Measurements from ENCODE around the gene CCNJL. TPM values are rescaled to one million over a fixed set of nuclear protein-coding genes. Genes with fewer than 3 reads are reported as not detected.

The CCNJL gene
- total RNA-seq, 1 donor from 2014 or later: not detected

DNA sequence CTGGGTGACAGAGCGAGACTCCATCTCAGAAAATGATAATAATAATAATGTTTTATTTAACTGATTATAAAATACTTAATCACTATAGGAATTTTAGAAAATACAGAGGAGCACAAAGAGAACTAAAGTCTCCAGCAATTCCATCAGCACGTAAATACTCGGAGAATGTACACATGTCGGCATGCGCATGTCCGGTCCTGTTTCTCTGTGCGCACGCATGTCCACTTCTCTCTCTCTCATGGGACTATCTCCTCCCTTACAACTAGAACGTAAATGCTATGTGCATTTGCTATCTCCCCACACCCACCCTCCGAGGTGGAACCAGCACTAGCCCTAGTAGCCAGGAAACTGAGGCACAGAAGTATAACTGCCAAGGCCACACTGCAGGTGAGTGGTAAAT, 19.0 kb downstream of the CCNJL start:
- intact Hi-C loops (cut with micrococcal nuclease): no loop called here

DNA sequence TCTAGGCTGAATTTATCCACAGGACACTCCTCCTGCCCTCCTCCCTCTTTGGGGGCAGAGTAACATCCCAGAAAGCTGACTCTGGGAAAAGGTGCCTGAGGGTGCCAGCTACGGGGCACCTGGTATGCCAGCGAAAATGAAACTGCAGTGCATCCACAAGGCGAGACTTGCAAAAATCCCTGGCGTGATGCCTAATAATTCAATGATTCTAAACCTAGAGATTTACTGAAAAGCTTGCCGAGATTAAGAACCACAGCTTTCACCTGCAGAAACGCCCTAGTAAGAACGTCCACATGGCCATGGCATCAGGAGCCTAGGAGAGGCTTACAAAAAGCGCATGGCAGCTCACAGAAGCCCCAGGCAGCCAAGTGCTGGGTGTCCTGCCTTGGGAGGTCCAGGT, 20.9 kb downstream of the CCNJL start:
- intact Hi-C loops (cut with micrococcal nuclease): no loop called here

DNA sequence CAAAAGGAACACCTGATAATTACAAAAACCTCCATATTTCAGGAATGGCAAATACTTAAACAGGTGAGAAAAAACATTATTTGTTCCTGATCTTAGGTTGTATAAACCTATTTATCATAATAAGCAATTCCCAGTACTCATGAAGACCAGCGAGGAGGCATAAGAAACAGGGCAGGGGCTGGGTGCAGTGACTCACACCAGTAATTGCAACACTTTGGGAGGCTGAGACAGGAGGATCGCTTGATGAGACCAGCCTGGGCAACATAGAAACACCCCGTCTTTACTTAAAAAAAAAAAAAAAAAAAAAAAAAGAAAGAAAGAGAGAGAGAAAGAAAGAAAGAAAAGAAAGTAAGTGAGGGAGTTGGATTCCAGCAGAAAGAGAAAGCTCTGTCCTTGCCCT, 21.6 kb downstream of the CCNJL start:
- intact Hi-C loops (cut with micrococcal nuclease): no loop called here

DNA sequence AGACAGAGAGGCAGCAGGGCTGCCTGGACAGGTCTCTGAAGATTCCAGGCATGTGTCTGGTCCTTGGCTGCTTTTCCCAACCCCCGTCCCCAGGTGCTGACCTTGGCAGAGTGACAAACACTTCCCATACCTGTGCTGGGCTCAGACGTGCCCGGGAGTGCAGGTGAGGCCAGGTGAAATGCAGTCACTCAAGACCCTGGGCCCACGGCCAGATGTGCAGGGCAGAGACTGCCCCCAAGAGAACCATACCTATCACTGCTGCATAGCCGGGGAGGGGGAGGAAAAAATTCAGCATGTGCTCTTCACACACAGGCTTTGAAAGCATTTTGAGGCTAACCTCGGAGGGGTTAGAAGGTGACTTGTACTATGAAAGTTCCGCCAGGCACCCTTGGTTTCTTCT, 22.6 kb downstream of the CCNJL start:
- intact Hi-C loops (cut with micrococcal nuclease): no loop called here

DNA sequence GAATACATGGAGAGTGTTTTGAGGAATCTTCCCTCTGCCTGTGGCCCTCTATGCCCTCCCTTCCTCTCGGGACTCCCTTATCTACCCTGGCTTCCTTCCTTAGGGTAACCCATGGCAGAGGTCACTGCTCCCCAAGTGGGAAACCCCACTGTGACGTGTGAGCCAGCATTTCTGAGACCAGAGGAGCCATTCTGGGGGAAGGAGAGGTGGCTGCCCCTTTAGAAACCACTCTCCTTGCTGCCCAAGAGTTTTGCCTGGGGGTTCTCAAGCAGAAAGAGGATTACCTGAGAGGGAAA, 23.1 kb downstream of the CCNJL start:
- intact Hi-C loops (cut with micrococcal nuclease): no loop called here

DNA sequence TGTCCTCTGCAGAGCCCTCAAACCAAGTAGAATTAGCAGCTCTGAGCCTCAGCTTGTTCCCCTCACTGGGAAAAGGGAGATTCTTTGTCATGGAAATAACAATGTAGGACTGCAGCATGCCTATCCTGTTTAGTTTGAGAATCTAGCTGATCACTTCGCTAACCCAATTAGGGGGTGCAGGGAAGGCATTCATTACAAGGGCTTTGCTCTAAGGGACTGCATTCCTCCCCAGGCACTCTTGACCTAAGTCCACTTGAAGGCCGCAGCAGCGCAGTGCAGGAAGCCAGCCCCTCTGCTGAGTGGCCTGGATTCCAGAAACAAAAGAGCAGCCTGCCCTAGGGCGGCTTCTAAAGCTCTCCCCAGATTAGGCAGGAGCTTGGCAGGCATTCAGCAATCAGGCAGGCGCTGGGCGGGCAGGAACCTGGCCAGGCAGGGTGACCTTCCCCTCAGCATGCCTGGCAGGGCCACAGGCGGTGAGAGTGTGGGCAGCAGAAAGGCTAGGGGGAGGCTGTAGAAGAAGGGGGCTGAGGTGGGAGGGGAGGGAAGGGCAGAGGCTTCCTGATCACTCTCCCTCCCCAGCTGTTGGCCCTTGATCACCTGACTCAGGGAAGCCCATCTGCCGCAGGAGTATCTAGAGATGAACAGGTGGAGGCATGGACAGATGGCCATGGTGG, 24.8 kb downstream of the CCNJL start:
- intact Hi-C loops (cut with micrococcal nuclease): no loop called here

- intact Hi-C loops (cut with micrococcal nuclease): no loop called here
Observed at GRCh38 chr5:160286947-160287346, 25.4 kb downstream of the CCNJL start.

DNA sequence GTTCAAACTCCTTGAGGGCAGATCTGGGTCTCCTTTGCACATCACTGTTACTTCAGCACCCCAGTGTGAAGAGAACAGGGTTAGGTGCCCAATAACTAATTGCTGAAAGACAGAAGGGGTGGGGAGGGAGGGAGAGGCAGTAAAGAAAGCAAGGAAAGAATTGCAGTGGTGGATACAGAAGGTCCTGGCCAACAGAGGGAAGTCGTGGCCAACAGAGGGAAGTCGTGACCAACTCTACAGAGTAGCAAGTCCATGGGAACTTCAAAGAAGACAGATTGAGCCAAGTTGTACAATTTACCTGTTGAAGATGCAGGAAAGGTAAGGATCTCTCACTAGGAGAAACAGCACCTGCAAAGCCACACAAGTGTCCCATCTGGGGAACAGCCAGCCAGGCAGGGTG, 27.0 kb downstream of the CCNJL start:
- intact Hi-C loops (cut with micrococcal nuclease): no loop called here

- intact Hi-C loops (cut with micrococcal nuclease): no loop called here
Observed at GRCh38 chr5:160284291-160284873, 28.0 kb downstream of the CCNJL start.

- intact Hi-C loops (cut with micrococcal nuclease): no loop called here
Observed at GRCh38 chr5:160281275-160281674, 31.1 kb downstream of the CCNJL start.

- intact Hi-C loops (cut with micrococcal nuclease): no loop called here
Observed at GRCh38 chr5:160280384-160281095, 31.8 kb downstream of the CCNJL start.

GRCh38 chr5:160278343-160278742, 34.0 kb downstream of the CCNJL start:
- intact Hi-C loops (cut with micrococcal nuclease): no loop called here

GRCh38 chr5:160274483-160274931, 37.9 kb downstream of the CCNJL start:
- intact Hi-C loops (cut with micrococcal nuclease): no loop called here

- intact Hi-C loops (cut with micrococcal nuclease): no loop called here
Observed at GRCh38 chr5:160272889-160273288, 39.5 kb downstream of the CCNJL start.

GRCh38 chr5:160272264-160272663, 40.1 kb downstream of the CCNJL start:
- intact Hi-C loops (cut with micrococcal nuclease): no loop called here

DNA sequence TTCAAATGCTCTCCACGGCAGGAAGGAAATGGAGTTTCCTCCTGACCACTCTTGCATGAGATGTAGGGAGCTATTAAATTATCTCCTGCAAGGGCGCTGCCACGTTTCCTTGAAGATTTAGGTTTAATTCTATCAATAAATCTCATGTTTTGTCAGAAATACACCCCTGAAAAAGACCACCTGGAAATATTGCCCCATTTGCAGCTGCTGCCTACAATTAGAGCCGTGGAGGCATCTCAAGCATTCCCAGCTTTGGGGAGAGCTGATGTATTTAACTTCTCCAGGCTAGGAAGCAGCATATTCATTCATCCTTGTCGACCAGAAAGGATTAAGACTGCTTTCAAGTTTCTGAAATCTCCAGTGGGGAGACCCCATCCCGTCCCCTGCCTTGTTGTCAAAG, 40.5 kb downstream of the CCNJL start:
- intact Hi-C loops (cut with micrococcal nuclease): no loop called here

- intact Hi-C loops (cut with micrococcal nuclease): no loop called here
Observed at GRCh38 chr5:160271396-160271795, 41.0 kb downstream of the CCNJL start.

- intact Hi-C loops (cut with micrococcal nuclease): no loop called here
Observed at GRCh38 chr5:160270704-160271103, 41.7 kb downstream of the CCNJL start.

DNA sequence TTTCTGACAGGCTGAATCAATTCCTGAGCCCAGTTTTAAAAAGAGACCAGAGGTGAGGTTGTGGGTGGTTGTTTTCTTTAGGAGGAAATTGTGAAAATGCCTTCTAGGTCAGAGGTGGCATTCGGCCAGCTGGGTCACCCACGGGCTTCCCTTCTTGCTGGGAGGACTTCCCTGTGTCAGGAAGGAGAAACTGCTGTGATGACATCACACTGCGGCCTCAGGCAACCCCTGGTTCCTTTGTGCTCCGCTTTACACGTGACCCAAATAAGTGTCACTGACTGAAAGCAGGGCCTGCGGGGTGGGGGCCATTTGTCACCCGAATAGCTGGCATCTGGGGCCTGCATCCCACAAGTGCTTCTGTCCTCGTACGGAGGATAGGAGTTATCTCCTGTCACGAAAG, 43.3 kb downstream of the CCNJL start:
- intact Hi-C loops (cut with micrococcal nuclease): no loop called here

DNA sequence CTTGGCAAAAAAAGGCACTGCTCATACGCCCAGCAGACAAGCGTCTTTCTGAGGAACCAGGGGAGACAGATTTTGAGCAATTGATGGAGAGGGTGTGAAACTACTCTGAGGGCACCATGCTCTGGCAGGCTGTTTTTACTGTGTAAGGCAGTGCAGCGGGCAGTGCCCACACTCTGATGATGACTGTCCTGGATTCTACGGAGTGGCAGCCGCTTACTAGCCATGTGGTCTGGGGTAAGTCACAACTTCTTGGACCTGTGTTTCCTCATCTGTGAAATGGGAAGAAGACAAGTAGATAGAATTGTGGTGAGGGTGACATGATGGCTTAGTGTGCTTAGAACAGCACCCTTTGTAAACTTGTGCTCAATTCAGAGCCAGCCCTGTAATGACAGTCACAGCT, 44.2 kb downstream of the CCNJL start:
- intact Hi-C loops (cut with micrococcal nuclease): no loop called here

DNA sequence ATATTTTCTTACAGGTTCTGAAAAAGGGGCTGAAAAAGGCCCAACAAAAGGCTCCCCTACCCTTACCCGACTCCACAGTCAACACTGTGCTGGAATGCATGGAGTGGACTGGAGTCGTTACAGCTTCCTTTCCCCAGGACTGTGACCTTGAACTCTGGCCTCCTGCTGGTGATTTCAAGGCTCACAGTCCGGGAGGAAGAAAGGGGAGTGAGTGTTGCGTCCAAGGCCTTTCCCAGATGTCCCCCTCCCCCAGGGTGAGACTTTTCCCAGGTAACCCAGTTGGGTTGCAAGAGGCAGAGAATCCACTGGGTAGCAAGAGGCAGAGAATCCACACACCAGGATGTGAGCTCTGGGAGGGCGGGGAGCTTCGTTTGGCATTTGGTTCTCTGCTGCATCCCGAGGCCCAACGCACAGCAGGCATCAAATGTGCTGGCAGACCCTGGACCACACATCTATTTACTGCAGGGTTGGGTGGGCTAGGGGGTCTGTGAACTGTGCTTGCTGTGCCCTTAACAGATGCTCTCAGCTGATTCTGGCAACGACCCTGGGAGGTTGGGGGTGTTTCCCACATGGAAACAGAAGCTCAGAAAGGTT, 45.5 kb downstream of the CCNJL start:
- intact Hi-C loops (cut with micrococcal nuclease): no loop called here

- intact Hi-C loops (cut with micrococcal nuclease): no loop called here
Observed at GRCh38 chr5:160266044-160266443, 46.3 kb downstream of the CCNJL start.
